ENCODE measurements around the gene SPIB.

SPIB gene

DNA sequence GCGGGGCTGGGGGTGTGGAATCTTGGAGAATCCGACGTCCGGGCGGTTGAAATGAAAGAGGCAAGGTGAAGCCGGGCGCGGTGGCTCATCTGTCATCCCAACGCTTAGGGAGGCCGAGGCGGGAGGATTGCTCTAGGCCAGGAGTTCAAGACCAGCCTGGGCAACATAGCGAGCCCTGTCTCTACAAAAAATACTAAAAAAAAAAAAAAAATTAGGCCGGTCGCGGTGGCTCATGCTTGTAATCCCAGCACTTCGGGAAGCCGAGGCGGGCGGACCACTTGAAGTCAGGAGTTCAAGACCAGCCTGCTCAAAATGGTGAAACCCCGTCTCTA is 58.1 kb downstream of the SPIB start:
- TF ChIP-seq GATA3 (IDR thresholded peaks at IDR 0.05; ENCODE audit: low read depth, low read length) = no peak
- TF ChIP-seq GATA2 (IDR thresholded peaks at IDR 0.05; ENCODE audit: low read depth, low read length) = no peak

DNA sequence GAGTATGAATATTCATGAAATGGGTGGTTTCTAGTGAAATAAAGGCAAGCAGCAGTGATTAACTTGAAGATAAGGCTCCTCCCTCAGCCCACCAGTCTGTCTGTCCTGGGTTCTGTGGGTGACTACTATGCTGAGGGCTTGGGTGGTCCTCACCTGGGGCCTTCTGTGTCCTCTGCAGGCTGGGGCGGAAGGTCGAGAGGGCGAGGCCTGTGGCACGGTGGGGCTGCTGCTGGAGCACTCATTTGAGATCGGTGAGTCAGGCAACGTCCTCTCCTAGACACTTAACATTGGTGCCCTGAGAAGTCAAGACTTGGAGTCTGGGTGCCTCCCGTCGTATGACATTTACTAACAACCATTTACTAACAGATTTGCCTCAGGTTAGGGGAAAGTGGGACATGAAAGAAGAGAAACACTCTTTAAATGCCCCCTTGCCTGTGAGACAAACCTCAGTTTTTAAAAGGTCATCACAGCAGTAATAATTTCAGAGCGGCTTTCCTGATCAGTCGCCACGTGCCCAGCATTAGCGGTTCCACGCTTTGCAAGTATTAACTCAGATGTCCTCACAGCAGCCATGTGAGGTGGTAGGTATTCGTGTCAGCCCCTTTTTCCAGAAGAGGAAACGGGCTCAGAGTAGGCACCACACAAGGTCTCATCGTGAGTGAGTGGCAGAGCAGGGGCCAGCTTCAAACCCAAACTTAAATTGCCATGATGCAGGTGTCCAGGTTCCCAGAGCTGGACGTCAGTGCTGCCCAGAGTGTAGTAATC is 59.2 kb downstream of the SPIB start:
- no peak for TF ChIP-seq GATA3 (IDR thresholded peaks at IDR 0.05; ENCODE audit: low read depth, low read length)
- no peak for TF ChIP-seq GATA2 (IDR thresholded peaks at IDR 0.05; ENCODE audit: low read depth, low read length)

DNA sequence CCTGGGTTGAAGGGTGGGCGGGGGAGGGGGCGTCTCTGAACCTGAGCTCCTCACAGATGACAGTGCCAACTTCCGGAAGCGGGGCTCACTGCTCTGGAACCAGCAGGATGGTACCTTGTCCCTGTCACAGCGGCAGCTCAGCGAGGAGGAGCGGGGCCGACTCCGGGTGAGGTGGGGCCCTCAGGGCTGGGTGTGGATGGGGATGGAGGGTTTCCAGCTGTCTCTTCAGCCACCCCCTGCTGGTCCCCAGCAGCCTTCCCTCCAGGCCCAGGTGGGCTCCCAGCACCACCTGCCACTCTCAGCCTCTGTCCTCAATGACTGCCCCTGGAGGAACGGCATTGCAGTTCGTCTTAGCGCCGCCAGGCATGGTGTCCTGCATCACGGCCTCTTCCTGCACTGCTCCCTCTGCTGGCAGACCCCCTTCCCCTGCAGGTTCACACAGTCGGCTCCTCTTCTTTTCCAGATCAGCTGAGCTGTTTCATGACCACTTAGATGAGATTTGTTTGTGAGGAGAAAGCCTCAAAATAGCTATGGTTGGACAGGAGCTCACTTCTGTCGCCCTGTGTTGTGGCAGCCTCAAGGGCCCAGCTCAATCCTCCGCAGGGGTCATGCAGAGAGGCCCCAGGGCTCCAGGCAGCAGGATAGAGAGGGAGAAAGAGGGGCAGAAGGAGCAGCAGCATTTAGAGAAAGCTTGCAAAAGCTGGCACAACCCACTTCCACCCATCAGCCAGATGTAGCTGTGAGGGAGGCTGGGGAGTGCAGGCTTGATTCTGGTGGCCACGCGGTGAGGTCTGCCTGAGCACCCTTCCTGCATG is 60.4 kb downstream of the SPIB start:
- TF ChIP-seq GATA2 (IDR thresholded peaks at IDR 0.05; ENCODE audit: low read depth, low read length) (no peak), GATA3 (IDR thresholded peaks at IDR 0.05; ENCODE audit: low read depth, low read length) (no peak)

DNA sequence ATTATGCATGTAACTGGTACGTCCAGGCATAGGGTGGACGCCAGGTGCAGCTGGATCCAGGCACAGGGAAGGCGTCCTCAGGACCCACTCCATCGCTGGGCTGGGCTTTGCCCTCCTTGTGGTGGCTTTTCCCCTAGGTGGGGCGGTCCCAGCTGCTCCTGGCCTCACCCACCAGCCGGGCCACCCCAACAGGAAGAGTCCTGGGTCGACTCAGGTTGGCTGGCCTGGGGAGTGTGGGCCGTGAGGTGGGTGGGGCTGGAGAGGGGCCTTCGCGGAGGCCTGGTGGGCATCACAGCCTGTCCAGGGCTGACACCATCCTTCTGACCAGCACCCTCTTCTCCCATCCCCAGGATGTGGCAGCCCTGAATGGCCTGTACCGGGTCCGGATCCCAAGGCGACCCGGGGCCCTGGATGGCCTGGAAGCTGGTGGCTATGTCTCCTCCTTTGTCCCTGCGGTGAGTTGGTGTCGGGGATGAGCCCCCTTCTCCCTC is 61.1 kb downstream of the SPIB start:
- no peak for TF ChIP-seq GATA2 (IDR thresholded peaks at IDR 0.05; ENCODE audit: low read depth, low read length)
- no peak for TF ChIP-seq GATA3 (IDR thresholded peaks at IDR 0.05; ENCODE audit: low read depth, low read length)

DNA sequence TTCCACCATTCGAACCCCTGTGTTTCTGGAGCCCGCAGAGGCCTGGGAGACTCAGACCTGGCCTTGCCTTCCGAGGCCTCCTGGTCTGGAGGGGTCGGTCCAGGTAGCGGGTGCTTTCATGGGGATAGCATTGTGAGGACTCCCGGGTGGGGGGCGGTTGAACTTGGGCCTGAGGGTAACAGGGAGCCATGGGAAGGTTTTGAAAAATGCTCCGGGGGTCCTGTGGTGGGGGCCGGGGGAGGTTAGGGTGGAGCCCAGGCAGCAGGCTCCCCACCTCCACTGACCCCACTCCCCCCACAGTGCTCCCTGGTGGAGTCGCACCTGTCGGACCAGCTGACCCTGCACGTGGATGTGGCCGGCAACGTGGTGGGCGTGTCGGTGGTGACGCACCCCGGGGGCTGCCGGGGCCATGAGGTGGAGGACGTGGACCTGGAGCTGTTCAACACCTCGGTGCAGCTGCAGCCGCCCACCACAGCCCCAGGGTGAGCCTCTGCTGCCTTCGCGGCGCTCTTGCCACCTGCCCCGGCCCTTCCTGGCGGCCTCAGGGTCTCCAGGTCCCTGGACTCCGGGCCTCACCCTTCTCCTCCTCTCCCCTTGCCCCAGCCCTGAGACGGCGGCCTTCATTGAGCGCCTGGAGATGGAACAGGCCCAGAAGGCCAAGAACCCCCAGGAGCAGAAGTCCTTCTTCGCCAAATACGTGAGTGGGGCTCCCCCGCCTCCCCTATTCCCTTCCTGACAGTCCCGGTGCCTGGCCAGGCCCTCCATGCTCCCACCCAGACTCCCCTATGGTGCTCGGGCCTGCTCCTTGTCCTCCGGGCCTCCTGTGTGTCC is 61.8 kb downstream of the SPIB start:
- TF ChIP-seq GATA3 (IDR thresholded peaks at IDR 0.05; ENCODE audit: low read depth, low read length) = no peak
- no peak for TF ChIP-seq GATA2 (IDR thresholded peaks at IDR 0.05; ENCODE audit: low read depth, low read length)
